ENCODE data around the gene PARD3B.

Gene PARD3B

DNA sequence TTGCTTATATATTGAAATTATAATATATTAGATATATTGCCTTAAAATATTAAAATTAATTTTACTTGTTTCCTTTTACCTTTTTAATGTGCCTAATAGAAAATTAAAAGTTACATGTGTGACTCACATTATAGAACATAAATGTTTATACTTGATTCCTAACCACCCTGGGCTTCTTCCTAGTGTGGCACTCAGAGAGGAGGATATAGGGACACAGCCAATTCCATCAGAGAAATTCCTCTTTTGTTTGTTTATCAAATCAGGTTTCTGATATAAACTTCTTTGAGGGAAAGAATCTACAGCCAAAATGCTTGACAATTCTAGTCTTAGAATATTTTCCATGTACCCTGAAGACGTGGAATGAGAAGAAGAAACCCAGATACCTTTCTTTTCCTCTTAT lies 788.1 kb downstream of the PARD3B start:
- TF ChIP-seq GATA2 (IDR thresholded peaks at IDR 0.05; ENCODE audit: low read depth, low read length) (no peak), GATA3 (IDR thresholded peaks at IDR 0.05; ENCODE audit: low read depth, low read length) (no peak)

DNA sequence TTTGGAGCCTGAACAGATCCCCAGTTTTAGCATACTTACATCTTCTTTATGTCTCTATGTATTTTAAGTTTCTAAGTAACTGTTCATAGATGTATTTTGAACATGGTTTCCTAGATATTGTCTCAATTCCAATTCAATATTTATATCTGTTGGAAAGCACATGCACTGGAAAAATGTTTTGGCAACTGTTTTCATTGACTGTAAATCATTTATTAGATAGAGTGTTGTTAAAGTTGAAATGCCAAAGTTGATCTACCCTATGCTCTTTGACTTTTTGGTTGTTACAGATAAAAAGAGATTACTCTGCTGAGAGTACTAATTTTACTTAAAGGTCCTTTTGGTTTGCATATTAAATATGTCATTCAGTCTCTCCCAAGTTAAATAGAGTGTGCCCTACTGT lies 792.0 kb downstream of the PARD3B start:
- TF ChIP-seq GATA3 (IDR thresholded peaks at IDR 0.05; ENCODE audit: low read depth, low read length) (no peak), GATA2 (IDR thresholded peaks at IDR 0.05; ENCODE audit: low read depth, low read length) (no peak)

GRCh38 chr2:205338156-205338555 lies 792.9 kb downstream of the PARD3B start:
- TF ChIP-seq GATA2 (IDR thresholded peaks at IDR 0.05; ENCODE audit: low read depth, low read length), result no peak
- TF ChIP-seq GATA3 (IDR thresholded peaks at IDR 0.05; ENCODE audit: low read depth, low read length), result no peak

- TF ChIP-seq GATA3 (IDR thresholded peaks at IDR 0.05; ENCODE audit: low read depth, low read length) (no peak), GATA2 (IDR thresholded peaks at IDR 0.05; ENCODE audit: low read depth, low read length) (no peak)
These were observed 797.8 kb downstream of the PARD3B start for GRCh38 chr2:205343103-205343502.

GRCh38 chr2:205346649-205347048 lies 801.4 kb downstream of the PARD3B start:
- no peak for TF ChIP-seq GATA3 (IDR thresholded peaks at IDR 0.05; ENCODE audit: low read depth, low read length)
- TF ChIP-seq GATA2 (IDR thresholded peaks at IDR 0.05; ENCODE audit: low read depth, low read length), result no peak

- TF ChIP-seq GATA3 (IDR thresholded peaks at IDR 0.05; ENCODE audit: low read depth, low read length) (no peak), GATA2 (IDR thresholded peaks at IDR 0.05; ENCODE audit: low read depth, low read length) (no peak)
These were observed 802.6 kb downstream of the PARD3B start for GRCh38 chr2:205347899-205348298.

DNA sequence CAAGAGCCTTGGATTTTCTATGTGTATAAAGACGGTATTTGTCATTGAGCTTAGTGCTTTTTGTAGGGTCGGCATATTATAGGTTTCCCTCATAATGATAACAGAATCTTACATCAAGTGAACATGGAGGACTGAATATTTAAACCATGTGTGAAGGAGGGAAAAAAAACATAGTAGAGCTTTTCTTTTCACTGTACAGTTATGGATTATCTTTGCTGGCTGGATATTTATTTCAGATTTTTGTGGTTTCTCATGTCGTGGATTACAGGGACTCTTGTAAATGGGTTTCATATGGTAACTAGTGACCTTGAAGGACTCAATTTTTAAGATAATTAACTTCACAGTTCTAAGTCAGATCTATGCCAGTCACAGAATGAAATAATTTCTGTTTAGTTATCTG lies 806.8 kb downstream of the PARD3B start:
- TF ChIP-seq GATA2 (IDR thresholded peaks at IDR 0.05; ENCODE audit: low read depth, low read length) (no peak), GATA3 (IDR thresholded peaks at IDR 0.05; ENCODE audit: low read depth, low read length) (no peak)

GRCh38 chr2:205352593-205352992 lies 807.3 kb downstream of the PARD3B start:
- no peak for TF ChIP-seq GATA2 (IDR thresholded peaks at IDR 0.05; ENCODE audit: low read depth, low read length)
- no peak for TF ChIP-seq GATA3 (IDR thresholded peaks at IDR 0.05; ENCODE audit: low read depth, low read length)

- TF ChIP-seq GATA3 (IDR thresholded peaks at IDR 0.05; ENCODE audit: low read depth, low read length) (no peak), GATA2 (IDR thresholded peaks at IDR 0.05; ENCODE audit: low read depth, low read length) (no peak)
These were observed 812.5 kb downstream of the PARD3B start for GRCh38 chr2:205357732-205358131.

DNA sequence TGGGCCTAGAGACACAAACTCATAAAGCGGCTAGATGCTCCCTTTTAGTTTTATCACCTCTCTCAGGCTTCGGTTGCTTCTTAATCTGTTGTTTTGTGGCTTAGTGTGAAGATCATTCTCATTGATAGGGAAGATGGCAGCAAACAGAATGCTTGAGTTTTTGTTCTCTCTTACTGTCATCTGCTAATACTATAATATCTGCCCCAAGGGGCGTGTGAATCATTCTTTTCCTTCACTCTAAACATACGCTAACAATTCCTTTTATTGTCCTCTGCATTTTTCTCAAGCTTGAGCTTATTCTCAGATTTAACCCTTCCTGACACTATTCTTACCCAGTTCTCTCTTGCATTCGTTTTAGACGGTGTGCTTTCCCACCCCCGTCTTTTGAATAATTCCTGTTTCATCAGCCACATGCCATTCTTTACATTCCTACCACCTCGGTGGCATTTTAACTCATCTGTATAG lies 813.1 kb downstream of the PARD3B start:
- no peak for TF ChIP-seq GATA2 (IDR thresholded peaks at IDR 0.05; ENCODE audit: low read depth, low read length)
- TF ChIP-seq GATA3 (IDR thresholded peaks at IDR 0.05; ENCODE audit: low read depth, low read length), result no peak

GRCh38 chr2:205361272-205361671 lies 816.0 kb downstream of the PARD3B start:
- TF ChIP-seq GATA2 (IDR thresholded peaks at IDR 0.05; ENCODE audit: low read depth, low read length), result no peak
- no peak for TF ChIP-seq GATA3 (IDR thresholded peaks at IDR 0.05; ENCODE audit: low read depth, low read length)

- no peak for TF ChIP-seq GATA3 (IDR thresholded peaks at IDR 0.05; ENCODE audit: low read depth, low read length)
- TF ChIP-seq GATA2 (IDR thresholded peaks at IDR 0.05; ENCODE audit: low read depth, low read length), result no peak
These were observed 816.7 kb downstream of the PARD3B start for GRCh38 chr2:205361970-205362369.

- TF ChIP-seq GATA2 (IDR thresholded peaks at IDR 0.05; ENCODE audit: low read depth, low read length) (no peak), GATA3 (IDR thresholded peaks at IDR 0.05; ENCODE audit: low read depth, low read length) (no peak)
These were observed 819.0 kb downstream of the PARD3B start for GRCh38 chr2:205364261-205364660.

- TF ChIP-seq GATA3 (IDR thresholded peaks at IDR 0.05; ENCODE audit: low read depth, low read length) (no peak), GATA2 (IDR thresholded peaks at IDR 0.05; ENCODE audit: low read depth, low read length) (no peak)
These were observed 821.2 kb downstream of the PARD3B start for GRCh38 chr2:205366336-205367060.

GRCh38 chr2:205367331-205367935 lies 822.2 kb downstream of the PARD3B start:
- TF ChIP-seq GATA2 (IDR thresholded peaks at IDR 0.05; ENCODE audit: low read depth, low read length) (no peak), GATA3 (IDR thresholded peaks at IDR 0.05; ENCODE audit: low read depth, low read length) (no peak)

Measured in SH-SY5Y (cell line).